OCI-LY1 (cell line): ENCODE measurements around the gene SLAMF7.

Experiments used
- CTCF ChIP-seq: fragments of 200-600 bp; sonication (generic), shearing (Covaris generic); IDR thresholded peaks from 2 replicates; pipeline ENCODE4 v1.5.1; 2017; ENCODE audit warnings: mild to moderate bottlenecking, antibody characterized with exemption, low read length, moderate library complexity, mixed read lengths
- EZH2 ChIP-seq: fragments of 200-600 bp; sonication (generic), shearing (Covaris generic); IDR thresholded peaks from 2 replicates; pipeline ENCODE4 v1.8.0; 2017; ENCODE audit warnings: borderline replicate concordance, mixed run types, mild to moderate bottlenecking, antibody characterized with exemption, low read length, moderate library complexity, mixed read lengths

DNA sequence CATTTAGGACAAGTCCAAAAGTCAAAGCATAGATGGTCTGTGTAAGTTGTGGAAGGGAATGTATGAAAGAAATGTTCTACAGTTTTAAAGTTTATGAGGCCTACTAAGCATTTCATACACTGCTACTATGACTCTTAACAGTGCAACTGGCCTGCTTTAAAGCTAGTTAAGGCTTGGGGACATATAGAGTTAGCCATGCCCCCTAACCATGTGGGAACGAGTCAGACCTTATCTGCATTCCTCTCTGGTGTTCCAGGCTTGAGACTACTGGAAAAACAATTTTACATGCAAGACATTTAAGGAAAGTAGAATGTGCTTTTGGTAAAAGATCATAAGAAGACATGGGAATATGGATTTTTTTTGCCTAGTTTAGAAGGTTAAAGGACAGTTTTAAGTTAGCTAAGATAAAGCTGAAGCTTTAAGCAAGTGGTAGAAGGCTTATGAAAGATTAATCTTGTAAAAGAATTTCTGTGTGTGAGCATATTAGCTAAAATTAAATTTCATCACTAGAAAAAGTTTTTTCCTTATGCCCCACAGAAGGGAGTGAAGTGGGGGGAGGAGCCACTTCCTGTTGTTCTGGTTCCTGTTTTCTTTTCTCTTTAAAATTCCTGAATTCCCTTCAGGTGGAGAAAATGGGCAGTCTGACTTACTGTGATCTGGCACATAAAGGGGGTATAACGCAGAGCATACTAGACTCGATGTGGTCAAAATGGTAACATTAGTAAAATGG is 18.5 kb upstream of the SLAMF7 start:
- TF ChIP-seq CTCF (no peak), EZH2 (no peak)
